K562 (cell line): ENCODE results near the gene HLA-E. TPM values are rescaled to one million over a fixed set of nuclear protein-coding genes. Genes with fewer than 3 reads are reported as not detected.

Source experiments
- ATF1 ChIP-seq, 2 experiments: fragments of 450-650 bp in 1 of 2; IDR thresholded peaks; 2 replicates each; pipeline ENCODE4 v1.6.1; 2016; ENCODE audit warnings: missing compliant biosample characterization in 1 of 2, missing genetic modification characterization in 1 of 2
- BHLHE40 ChIP-seq: IDR thresholded peaks from 2 replicates; pipeline ENCODE4 v1.6.1; 2011; ENCODE audit warnings: low read length, improper control_type of control experiment
- ELF1 ChIP-seq: fragments of 200-800 bp; sonication (Bioruptor generic); IDR thresholded peaks from 2 replicates; pipeline ENCODE4 v1.6.1; 2016; ENCODE audit warnings: missing genetic modification characterization, missing compliant biosample characterization
- ELF2 ChIP-seq: fragments of 250-450 bp; sonication (Bioruptor Pico); IDR thresholded peaks from 2 replicates; pipeline ENCODE4 v1.5.0; 2021; ENCODE audit warnings: mild to moderate bottlenecking
- EWSR1 ChIP-seq: fragments of 450-650 bp; IDR thresholded peaks from 2 replicates; pipeline ENCODE4 v1.6.1; 2018; ENCODE audit warnings: borderline replicate concordance, mild to moderate bottlenecking, low read depth, moderate library complexity; ENCODE audit not compliant: partially characterized antibody
- FIP1L1 ChIP-seq: fragments of 200-400 bp; formaldehyde crosslinking; IDR thresholded peaks from 2 replicates; pipeline ENCODE4 v1.6.1; 2018; ENCODE audit warnings: mild to moderate bottlenecking, low read depth, low read length; ENCODE audit not compliant: poor library complexity, severe bottlenecking
- HIVEP1 ChIP-seq: fragments of 250-450 bp; sonication (Bioruptor Pico); IDR thresholded peaks from 2 replicates; pipeline ENCODE4 v1.4.0; 2020; ENCODE audit warnings: mild to moderate bottlenecking
- MED1 ChIP-seq: sonication (generic); formaldehyde crosslinking; IDR thresholded peaks from 2 replicates; pipeline ENCODE4 v1.8.1; 2023; ENCODE audit warnings: missing genetic modification reagents, borderline replicate concordance
- MTF1 ChIP-seq: fragments of 250-450 bp; sonication (Bioruptor Pico); IDR thresholded peaks from 2 replicates; pipeline ENCODE4 v1.9.0; 2021; ENCODE audit warnings: moderate library complexity, mild to moderate bottlenecking, inconsistent platforms, borderline replicate concordance
- NFE2 ChIP-seq: IDR thresholded peaks from 2 replicates; pipeline ENCODE4 v1.6.1; 2014; ENCODE audit warnings: antibody characterized with exemption, low read depth
- NR1H2 ChIP-seq: sonication (generic); formaldehyde crosslinking; IDR thresholded peaks from 2 replicates; pipeline ENCODE4 v1.4.0; 2020; ENCODE audit warnings: mild to moderate bottlenecking, missing genetic modification reagents
- PCBP2 ChIP-seq: fragments of 200-400 bp; formaldehyde crosslinking; IDR thresholded peaks from 2 replicates; pipeline ENCODE4 v1.6.1; 2018; ENCODE audit warnings: low read length, low read depth, mild to moderate bottlenecking, moderate library complexity; ENCODE audit not compliant: poor library complexity, severe bottlenecking
- PML ChIP-seq: IDR thresholded peaks from 2 replicates; pipeline ENCODE4 v1.6.1; 2012; ENCODE audit warnings: low read length, inconsistent platforms
- PRPF4 ChIP-seq: fragments of 200-400 bp; formaldehyde crosslinking; IDR thresholded peaks from one replicate; pipeline ENCODE4 v1.6.1; 2017; ENCODE audit warnings: low read length, low read depth, mild to moderate bottlenecking; ENCODE audit not compliant: insufficient read depth, poor library complexity, severe bottlenecking
- RBM25 ChIP-seq: fragments of 200-400 bp; formaldehyde crosslinking; IDR thresholded peaks from 2 replicates; pipeline ENCODE4 v1.6.1; 2018; ENCODE audit warnings: low read length, low read depth, moderate library complexity; ENCODE audit not compliant: severe bottlenecking
- STAT5B ChIP-seq: fragments of 250-450 bp; sonication (Bioruptor Pico); IDR thresholded peaks from 2 replicates; pipeline ENCODE4 v1.8.0; 2021; ENCODE audit warnings: mild to moderate bottlenecking, inconsistent platforms
- TCF3 ChIP-seq: sonication (generic); formaldehyde crosslinking; IDR thresholded peaks from 2 replicates; pipeline ENCODE4 v1.4.0; 2020; ENCODE audit warnings: mild to moderate bottlenecking, missing genetic modification reagents
- TCF7 ChIP-seq: sonication (generic); IDR thresholded peaks from 2 replicates; pipeline ENCODE4 v1.6.1; 2016; ENCODE audit warnings: antibody characterized with exemption, borderline replicate concordance
- ZFP30 ChIP-seq: fragments of 250-450 bp; sonication (Bioruptor Pico); IDR thresholded peaks from 2 replicates; pipeline ENCODE4 v1.8.0; 2022; ENCODE audit warnings: moderate library complexity, mild to moderate bottlenecking, inconsistent platforms, borderline replicate concordance
- ZNF23 ChIP-seq: fragments of 250-450 bp; sonication (Bioruptor Pico); IDR thresholded peaks from 2 replicates; pipeline ENCODE4 v1.4.0; 2020; ENCODE audit warnings: mild to moderate bottlenecking
- ZNF444 ChIP-seq: fragments of 250-450 bp; sonication (Bioruptor Pico); IDR thresholded peaks from 2 replicates; pipeline ENCODE4 v1.4.0; 2020; ENCODE audit warnings: mild to moderate bottlenecking, moderate library complexity
- ZNF507 ChIP-seq: conservative IDR thresholded peaks from 2 replicates; pipeline ENCODE4 v1.6.1; 2017; ENCODE audit warnings: missing genetic modification characterization, missing compliant biosample characterization
- ZNF695 ChIP-seq: fragments of 450-650 bp; formaldehyde crosslinking; IDR thresholded peaks from 2 replicates; pipeline ENCODE4 v1.4.0; 2020; ENCODE audit warnings: mild to moderate bottlenecking, moderate library complexity
- polyA plus RNA-seq, 8 experiments: library from polyadenylated mRNA; depleted of rRNA in 4 of 8; stranded (reverse) in 5 of 8; unstranded in 3 of 8; fragments of >200 nt; fragmentation: Nextera tagmentation in 2 of 8; fragmentation: Illumina TruSeq in 1 of 8; extraction: Ambion mirVana in 2 of 8; extraction: Trizol in 1 of 8; gene quantifications; 2 replicates each; pipeline versions ENCODE4 v1.2.1 to v1.2.3, GENCODE V29; 2011 to 2014; ENCODE audit warnings: inconsistent platforms in 1 of 8, missing spikeins in 1 of 8
- total RNA-seq, 7 experiments: library from RNA; depleted of rRNA in 6 of 7; stranded (reverse); fragments of >200 nt in 6 of 7; fragmentation: Illumina TruSeq in 2 of 7; extraction: Trizol in 2 of 7; gene quantifications; 2 replicates each; pipeline versions ENCODE4 v1.2.1 to v1.2.3, GENCODE V29; 2011 to 2021; ENCODE audit warnings: low replicate concordance in 1 of 7
- TF ChIP-seq, protein P1 (sequence below): fragments of 450-650 bp; formaldehyde crosslinking; IDR thresholded peaks from 2 replicates; pipeline ENCODE4 v1.4.0; 2020; ENCODE audit warnings: mild to moderate bottlenecking, moderate library complexity
- TF ChIP-seq, protein P2 (sequence below): sonication (generic); formaldehyde crosslinking; IDR thresholded peaks from 2 replicates; pipeline ENCODE4 v1.9.0; 2022; ENCODE audit warnings: mild to moderate bottlenecking, missing genetic modification reagents
- TF ChIP-seq, protein P3 (sequence below): sonication (generic); formaldehyde crosslinking; IDR thresholded peaks from 2 replicates; pipeline ENCODE4 v1.8.0; 2022; ENCODE audit warnings: mild to moderate bottlenecking, missing genetic modification reagents, borderline replicate concordance

The HLA-E gene
- total and polyA plus RNA-seq, 9 of the 15 experiments (the other 6 are each of a cell fraction or from before 2014, with no cell fraction given): 3.2 to 39.9 (median 26.8) TPM

DNA sequence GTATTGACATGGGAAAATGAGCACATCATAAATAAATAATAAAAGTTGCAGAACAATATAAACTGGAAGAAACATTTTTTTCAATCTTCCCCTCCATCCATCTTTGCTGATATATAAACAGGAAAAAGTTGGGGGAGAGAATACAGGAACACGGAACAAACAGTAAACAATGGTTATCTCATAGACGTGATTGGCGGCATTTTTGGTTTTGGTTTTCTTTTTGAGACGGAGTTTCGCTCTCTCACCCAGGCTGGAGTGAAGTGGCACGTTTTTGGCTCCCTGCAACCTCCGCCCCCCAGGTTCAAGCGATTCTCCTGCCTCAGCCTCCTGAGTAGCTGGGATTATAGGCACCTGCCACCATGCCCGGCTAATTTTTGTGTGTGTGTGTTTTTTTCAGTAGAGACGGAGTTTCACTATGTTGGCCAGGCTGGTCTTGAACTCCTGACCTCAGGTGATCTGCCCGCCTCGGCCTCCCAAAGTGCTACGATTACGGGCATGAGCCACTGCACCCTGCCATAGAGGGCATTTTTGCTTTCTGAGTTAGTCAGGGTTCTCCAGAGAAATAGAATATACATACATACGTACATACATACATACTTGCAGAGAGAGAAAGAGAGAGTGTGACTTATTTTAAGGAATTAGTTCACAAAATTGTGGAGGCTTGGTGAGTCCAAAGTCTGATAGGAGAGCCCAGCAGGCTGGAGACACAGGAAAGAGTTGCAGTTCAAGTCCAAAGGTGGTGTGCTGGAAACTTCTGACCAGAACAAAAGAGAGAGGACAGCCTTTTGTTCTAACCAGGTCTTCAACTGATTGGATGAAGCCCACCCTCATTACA, 44.4 kb downstream of the HLA-E start (continued):
- TF ChIP-seq ZFP30 (CRISPR knock-in tag) (no peak), MED1 (CRISPR knock-in tag) (no peak), ZNF444 (CRISPR knock-in tag) (no peak), EWSR1 (no peak), MTF1 (CRISPR knock-in tag) (no peak), ZNF23 (CRISPR knock-in tag) (no peak), ELF1 (tag) (peak; percentile 36), ZNF695 (no peak), ELF2 (CRISPR knock-in tag) (no peak), TCF7 (no peak), FIP1L1 (no peak), ATF1 (CRISPR knock-in tag; IDR thresholded peaks at IDR 0.05) (no peak), ATF1 (tag; IDR thresholded peaks at IDR 0.05) (no peak), HIVEP1 (CRISPR knock-in tag) (no peak), BHLHE40 (peak; percentile 56), RBM25 (no peak), PML (no peak), NFE2 (no peak), NR1H2 (CRISPR knock-in tag) (no peak), PRPF4 (no peak), PCBP2 (no peak), TCF3 (CRISPR knock-in tag) (no peak), STAT5B (CRISPR knock-in tag) (no peak), ZNF507 (tag) (no peak)
- TF ChIP-seq, protein P1, sequence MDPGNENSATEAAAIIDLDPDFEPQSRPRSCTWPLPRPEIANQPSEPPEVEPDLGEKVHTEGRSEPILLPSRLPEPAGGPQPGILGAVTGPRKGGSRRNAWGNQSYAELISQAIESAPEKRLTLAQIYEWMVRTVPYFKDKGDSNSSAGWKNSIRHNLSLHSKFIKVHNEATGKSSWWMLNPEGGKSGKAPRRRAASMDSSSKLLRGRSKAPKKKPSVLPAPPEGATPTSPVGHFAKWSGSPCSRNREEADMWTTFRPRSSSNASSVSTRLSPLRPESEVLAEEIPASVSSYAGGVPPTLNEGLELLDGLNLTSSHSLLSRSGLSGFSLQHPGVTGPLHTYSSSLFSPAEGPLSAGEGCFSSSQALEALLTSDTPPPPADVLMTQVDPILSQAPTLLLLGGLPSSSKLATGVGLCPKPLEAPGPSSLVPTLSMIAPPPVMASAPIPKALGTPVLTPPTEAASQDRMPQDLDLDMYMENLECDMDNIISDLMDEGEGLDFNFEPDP: no peak
- TF ChIP-seq, protein P2, sequence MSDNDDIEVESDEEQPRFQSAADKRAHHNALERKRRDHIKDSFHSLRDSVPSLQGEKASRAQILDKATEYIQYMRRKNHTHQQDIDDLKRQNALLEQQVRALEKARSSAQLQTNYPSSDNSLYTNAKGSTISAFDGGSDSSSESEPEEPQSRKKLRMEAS (CRISPR knock-in tag): no peak
- TF ChIP-seq, protein P3, sequence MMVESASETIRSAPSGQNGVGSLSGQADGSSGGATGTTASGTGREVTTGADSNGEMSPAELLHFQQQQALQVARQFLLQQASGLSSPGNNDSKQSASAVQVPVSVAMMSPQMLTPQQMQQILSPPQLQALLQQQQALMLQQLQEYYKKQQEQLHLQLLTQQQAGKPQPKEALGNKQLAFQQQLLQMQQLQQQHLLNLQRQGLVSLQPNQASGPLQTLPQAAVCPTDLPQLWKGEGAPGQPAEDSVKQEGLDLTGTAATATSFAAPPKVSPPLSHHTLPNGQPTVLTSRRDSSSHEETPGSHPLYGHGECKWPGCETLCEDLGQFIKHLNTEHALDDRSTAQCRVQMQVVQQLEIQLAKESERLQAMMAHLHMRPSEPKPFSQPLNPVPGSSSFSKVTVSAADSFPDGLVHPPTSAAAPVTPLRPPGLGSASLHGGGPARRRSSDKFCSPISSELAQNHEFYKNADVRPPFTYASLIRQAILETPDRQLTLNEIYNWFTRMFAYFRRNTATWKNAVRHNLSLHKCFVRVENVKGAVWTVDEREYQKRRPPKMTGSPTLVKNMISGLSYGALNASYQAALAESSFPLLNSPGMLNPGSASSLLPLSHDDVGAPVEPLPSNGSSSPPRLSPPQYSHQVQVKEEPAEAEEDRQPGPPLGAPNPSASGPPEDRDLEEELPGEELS (CRISPR knock-in tag): no peak
